ENCODE data around the gene ABR.
A peak's percentile ranks its signal among the peaks of the same experiment; 100 is the strongest.
"Not testable (repeated sequence)": the region's sequence is repeated elsewhere in the genome, so short reads cannot be mapped to it uniquely, and the experiment has no call there.

ABR gene

DNA sequence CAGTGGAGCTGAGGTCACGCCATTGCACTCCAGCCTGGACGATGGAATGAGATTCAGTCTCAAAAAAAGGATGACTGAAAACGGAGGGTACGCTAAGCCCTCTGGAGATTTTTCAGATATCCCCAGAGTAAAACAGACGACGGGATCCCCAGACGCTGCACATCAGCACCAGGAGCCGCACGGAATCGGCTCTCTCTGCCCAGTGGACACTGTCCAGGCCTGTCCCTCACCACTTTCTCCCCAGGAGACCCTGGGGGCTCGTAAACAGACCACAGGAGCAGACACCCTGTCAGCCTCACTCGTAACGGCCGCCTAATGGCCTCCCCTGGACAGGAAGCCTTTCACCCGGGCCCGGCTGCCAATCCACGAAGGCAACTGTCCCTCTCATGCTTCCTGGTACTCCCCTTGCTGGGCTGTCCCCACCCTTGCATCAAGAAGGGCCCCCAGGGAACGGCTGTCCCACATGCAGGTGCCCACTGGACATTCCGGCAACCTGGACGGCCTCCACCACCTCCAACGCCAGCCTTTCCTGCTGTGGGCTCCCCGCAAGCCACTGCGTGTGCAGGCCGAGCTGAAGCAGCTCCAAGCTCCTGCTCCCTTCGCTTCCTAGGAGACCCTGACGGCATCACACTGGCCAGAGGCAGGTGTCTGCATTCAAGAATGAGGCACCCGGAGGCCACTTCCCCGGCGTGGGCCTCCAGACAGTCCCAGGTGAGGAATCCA lies 108.5 kb downstream of the ABR start:
- DNase-seq (ENCODE audit: low read depth, low spot score): no peak

DNA sequence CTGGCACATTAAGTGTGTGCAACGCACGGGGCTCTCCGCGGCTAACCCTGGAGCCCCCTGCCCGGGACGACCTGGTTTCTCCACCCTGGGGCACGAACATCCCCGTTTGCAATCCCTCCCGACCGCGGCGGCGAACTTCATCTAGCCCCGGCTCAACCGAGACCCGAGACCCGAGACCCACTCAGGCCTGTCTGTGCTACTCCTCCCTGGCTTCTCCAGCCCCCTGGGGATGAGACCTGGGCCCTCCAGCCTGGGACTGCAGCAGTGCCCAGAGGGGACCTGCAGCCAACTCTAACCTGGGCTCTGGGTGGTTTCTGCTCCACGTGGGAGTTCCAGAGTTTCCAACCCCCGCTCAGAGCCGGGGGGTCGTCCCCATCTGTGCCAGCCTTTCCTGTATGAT lies 109.4 kb downstream of the ABR start:
- no peak for DNase-seq (ENCODE audit: low read depth, low spot score)

DNA sequence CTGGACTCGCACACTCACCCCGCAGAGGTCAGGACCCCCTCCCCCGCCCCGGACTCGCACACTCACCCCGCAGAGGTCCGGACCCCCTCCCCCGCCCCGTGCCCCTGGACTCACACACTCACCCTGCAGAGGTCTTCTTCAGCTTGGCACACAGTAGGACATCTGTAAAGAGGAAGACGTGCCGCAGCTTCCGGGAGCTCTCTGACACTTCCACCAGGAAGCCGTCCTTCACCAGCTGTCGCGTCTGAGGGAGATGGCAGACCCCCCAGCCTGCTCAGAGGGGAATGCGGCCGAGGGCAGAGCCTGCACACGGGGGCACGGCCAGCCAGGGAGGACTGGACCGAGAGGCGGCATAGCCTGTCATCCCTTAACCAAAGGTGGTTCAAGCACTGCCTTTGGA lies 109.9 kb downstream of the ABR start:
- DNase-seq (ENCODE audit: low read depth, low spot score): no peak

DNA sequence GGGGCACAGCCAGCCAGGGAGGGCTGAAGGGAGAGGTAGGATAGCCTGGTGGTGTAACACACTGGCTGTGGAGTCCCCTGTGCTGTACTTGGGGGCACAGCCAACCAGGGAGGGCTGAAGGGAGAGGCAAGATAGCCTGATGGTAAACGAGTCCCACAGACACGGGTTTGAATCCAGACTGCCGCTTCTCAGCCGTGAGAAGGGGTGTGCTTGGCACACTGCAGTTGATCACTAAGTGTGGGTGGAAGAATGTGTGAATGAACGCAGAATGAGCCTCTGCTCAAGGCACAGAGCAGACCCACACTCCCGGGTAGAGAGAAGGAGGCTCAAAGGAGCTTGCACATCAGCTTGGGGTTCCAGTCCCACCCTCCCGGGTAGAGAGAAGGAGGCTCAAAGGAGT lies 111.4 kb downstream of the ABR start:
- no peak for DNase-seq (ENCODE audit: low read depth, low spot score)

DNA sequence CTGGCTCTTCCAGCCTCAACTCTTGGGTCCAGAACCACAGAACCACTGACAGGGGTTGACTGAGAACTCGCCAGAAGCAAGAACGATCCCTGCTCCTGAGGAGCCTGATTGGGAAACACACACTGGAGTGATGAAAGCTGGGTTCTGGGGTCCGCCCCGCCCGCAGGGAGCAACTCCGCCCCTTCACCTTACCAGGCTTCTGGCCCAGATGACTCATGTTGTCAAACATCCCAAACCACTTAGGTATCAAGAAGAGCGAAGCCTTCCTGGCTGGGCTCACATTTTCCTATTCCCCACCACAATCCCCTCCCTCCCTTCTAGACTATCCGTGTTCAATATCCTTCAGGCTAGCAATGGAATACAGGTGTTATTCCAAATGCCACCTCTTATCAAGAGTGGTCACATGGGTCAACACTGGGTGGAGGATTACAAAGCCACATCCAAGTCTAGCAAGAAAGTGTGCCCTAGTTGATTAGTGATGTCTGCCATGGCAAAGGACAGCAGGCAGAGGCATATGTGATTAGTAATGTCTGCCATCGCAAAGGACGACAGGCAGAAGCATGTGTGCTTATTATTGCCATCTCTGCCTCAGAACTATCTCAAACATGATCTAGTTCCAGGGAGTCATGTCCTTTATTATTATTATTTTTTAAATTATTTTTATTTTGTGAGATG lies 112.4 kb downstream of the ABR start:
- DNase-seq (ENCODE audit: low read depth, low spot score): no peak

DNA sequence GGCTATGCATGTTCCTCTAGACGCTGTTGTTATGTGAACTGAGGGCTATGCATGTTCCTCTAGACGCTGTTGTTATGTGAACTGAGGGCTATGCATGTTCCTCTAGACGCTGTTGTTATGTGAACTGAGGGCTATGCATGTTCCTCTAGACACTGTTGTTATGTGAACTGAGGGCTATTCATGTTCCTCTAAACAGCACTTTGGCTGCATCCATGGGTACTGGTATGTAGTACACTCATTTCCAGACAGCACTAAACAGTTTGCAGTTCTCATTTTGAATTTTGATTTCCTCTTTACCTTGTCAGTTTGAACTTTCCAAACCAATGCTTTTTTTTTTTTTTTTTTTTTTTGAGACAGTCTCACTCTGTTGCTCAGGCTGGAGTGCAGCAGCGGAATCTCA lies 114.4 kb downstream of the ABR start:
- DNase-seq (ENCODE audit: low read depth, low spot score): not testable (repeated sequence)

DNA sequence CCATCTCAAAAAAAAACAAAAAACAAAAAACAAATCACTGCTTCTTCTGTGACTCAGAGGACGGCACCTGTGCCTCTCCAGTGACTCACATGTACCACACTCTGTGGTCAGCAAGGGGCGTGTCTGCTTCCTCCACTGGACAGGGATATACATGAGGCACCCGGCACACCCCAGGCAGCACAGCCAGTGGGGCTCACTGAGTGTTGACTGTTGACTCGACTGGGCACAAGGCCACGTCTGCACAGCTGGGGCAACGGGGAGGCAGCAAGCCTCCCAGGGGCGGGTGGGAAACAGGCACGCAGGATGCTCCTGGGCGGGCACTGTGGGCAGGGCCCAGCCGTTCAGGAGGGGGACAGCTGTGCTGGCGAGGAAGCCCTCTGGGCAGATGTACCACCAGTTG lies 118.8 kb downstream of the ABR start:
- DNase-seq (ENCODE audit: low read depth, low spot score): no peak

DNA sequence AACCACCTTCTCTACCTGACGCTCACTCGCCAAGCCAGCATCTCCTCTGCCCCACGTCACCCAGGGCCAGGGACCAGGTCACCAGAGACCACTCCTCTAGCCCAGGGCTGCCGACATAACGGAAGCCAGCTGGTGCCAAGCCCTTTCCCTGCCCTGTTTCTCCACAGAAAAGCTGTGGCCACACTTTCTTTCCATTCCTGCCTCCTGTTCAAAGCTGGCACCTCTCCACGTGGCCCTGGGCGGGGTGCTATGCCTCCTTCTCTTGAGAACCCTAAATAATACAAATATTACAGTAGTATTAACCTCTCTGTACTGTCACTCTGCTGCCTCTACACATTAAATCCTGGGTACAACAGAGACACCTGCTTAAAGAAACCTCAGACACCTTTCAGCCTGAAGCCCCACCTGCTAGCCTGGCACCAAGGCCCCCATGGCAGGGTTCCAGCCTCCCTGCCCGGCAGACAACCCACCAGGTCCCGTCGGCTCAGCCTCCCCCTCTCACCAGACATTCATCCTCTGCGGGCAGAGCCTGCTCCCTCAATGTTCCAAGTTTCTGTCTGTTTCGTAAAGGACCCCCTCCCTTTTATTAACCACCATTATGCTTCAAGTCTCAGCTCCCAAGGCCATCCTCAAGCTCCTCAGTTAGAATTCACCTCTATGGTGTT lies 120.5 kb downstream of the ABR start:
- DNase-seq (ENCODE audit: low read depth, low spot score): no peak

DNA sequence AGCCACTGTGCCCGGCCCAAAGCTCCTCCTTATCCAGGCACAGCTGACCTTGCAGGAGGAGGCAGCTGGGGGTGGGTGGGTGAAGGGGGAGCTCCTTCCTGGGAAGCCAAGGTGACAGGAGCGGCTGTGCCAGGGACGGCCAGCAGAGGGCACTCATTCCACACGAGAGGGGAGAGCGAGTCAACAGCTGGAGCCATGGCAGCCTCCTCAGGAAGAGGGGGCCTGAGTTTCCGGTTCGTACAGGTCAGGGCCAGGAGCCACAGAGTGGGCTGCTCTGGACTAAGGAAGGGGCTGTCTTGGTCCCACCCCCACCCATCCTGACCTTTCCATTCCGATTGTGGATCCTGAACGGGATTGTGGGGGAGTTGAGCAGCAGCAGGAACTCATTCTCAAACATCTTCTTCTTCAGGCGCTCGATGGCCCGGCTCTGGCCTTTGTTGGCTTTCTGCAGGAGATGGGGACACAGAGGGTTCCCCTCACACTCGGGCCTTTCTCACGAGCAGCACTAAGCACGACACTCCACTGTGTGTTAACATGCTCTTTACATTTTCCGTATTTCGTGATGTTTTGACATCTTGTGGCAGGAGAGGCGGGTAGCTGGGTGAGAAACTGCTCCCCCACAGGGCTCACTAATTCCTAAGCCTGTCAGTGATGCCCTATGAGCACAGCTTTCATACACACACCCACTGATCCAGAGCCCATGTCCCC lies 121.2 kb downstream of the ABR start:
- peak; percentile 11 for DNase-seq (ENCODE audit: low read depth, low spot score)

DNA sequence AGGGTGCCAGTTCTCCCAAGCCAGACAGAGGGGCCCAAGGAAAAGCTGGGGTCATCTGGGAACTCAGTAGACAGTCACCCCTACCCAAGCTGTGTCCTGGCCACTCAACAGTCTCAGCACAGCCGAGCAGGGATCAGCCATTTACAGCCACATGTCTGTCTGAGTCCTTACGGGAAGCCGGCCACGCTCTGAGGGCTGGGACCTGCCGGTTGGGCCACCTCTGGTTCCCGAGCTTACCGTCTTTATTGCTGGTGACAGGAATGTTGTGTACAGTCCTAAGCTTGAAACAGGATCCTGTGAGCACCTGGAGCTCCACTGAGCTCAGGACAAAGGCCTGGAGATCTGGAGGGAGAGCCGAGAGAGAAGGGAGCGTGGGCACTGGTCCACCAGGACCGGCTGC lies 123.0 kb downstream of the ABR start:
- no peak for DNase-seq (ENCODE audit: low read depth, low spot score)

DNA sequence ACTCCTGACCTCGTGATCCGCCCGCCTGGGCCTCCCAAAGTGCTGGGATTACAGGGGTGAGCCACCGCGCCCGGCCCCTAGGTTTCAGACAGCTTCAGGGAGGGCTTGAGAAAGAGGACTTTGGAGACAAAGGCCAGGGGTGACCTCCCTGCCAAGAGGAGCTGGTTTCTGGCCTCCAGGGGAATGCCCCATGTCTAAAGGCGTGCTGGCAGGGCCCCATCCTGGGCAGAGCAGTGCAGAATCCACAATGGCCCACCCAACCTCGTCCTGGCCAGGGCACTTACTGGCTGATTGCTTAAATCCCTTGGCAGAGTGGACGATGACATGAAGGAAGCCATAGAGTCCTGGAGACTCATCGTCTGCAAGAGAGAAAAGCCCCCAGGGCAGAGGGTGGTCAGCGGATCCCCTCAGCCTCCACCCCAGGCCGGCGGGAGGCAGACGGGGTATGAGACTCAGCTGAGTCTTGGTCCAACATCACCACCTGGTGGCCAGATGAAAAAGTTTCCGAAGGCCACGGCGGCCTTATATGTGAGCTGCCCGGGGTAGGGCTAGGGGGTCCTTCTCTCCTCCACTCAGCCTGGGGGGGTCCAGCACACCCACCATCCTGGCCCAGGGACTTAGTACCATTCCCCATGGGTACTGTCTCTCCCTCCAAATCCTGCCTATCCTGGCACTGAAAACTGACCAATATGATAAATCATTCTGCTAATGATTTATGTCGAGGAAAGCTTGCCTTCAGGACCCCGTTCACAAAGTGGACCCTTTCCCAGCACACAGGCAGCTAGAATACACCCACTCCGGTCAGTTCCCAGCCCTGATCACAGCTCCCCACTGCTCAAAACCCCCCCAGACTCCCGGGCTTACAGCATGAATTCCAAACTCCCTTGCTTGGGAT lies 123.8 kb downstream of the ABR start:
- peak; percentile 21 for DNase-seq (ENCODE audit: low read depth, low spot score)

DNA sequence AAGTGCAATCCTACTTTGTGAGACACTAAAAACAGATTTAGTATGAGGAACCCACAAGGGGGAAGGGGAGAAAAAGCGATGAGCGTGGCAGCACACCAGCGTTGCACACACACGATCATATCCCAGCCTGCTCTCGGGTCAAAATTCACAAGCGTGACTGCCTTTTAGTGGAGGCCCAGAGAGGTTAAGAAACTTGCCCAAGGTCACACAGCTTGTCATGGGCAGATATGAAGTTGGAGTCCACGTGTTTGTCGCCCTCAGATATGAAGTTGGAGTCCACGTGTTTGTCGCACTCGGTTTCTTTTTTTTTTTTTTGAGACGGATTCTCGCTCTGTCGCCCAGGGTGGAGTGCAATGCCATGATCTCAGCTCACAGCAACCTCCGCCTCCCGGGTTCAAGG lies 124.5 kb downstream of the ABR start:
- DNase-seq (ENCODE audit: low read depth, low spot score): no peak

DNA sequence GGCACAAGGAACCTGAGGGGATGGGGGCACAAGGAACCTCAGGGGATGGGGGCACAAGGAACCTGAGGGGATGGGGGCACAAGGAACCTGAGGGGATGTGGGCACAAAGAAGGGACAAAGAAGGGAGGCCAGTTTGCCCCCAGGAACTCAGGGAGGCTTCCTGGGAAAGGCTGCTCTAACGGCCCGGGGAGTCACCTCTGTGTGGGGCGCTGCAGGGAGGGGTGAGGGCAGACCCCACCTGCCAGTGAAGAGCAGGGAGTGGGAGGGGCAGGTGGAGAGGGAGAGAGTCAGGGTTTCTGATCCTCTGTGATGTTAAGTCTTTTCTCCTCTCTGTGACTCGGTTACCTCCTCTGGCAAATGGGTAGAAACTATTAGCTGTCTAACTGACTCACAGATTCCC lies 125.1 kb downstream of the ABR start:
- no peak for DNase-seq (ENCODE audit: low read depth, low spot score)

DNA sequence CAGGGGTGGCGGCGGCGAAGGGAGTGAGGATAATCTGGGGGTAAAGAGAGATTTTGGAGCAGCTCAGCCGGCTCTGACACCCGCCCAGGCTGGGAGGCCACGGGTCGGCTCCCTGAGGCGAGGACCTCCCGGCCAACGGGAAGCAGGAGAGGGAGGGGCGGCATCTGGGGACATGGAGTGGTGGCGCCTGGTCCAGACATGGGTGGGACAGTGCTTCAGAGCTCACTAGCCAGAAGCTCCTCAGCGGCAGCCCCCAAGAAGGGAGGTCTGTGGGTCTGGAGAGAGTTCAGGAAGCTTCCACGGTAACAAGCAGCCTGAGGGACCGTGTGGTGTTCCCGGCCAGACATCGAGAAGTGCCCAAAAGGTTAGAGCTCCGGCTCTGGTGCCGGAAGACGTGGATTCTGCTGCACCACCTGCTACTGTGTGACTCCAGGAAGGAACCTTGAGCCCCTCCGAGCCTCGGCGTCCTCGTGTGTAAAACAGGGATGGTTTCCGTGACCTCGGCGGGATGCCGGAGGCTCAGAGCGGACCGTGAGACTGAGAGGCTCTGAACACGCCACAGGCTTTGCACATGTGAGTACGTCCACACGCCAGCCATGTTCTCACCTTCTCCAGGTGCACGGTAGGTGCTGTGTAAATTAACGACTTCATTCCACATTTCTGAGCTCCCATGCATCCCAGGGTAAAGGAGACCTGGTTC lies 126.0 kb downstream of the ABR start:
- no peak for DNase-seq (ENCODE audit: low read depth, low spot score)

DNA sequence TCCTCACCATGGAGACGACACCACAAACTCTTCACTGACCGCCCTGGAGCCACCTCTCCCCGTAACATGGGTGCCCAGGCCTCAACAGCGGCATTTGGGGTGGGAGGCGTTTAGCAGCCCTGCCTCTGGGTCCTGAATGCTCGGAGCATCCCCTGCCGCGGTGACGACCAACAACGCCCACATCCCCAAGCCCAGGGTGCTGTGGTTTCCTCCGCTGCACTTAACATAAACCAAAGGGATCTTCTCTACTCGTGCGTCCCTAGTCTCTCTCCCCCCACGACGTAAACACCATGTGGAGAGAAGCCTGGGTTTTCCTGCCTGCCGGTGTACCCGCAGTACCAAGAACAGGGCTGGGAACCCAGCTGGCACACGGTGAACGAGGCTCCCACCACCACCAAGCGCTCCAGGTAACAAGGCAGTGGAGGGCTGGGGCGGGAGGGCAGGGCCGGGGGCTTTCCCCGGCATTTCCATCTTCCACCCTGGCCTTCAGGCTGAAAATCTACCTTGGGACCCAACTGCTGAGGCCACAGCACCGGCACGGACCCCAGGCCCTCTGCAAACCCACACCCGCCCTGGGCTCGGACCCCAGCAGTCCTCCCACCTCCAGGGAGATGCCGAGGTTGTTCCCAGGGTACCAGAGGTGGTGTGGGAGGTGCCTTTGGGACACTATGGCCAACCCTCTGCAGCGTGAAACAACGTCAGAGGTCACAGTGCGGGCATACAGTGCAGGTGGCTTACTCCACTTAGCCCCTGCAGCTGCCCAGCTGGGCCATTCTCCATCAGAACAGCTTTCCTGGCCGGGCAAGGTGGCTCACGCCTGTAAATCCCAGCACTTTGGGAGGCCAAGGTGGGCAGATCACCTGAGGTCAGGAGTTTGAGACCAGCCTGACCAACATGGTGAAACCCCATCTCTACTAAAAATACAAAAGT lies 128.5 kb downstream of the ABR start:
- no peak for DNase-seq (ENCODE audit: low read depth, low spot score)

DNA sequence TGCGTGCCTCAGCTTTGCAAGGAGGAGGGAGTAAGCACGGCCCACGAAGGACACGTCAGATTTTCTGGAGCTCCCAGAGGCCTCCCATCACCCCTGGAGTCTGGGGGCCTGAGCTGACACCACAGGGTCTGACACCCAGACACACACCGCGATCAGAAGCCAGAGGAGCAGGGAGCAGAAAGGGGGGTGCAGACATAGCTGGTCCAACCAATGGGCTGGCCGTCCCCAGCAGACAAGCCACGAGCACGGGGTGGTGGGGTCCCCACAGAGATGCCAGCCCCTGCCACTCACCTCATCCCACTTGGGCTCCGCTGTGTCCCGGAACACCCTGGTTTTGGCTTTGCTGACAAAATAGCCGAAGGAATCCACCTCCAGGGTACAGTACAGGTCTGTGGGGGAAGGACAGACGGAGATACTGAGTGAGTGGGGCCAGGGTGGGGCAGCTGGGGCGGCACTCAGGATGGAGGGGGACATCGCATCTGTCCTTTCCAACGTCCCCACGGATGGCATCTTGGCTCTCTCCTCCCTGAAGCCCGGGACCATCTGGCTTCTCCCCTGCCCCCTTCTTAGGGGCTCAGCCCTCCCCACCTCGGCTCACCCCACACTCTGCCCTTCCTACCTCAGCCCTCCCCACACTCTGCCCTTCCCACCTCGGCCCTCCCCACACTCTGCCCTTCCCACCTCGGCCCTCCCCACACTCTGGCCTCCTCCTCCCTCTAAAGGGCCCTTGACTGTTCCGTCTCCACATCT lies 129.4 kb downstream of the ABR start:
- DNase-seq (ENCODE audit: low read depth, low spot score): no peak

DNA sequence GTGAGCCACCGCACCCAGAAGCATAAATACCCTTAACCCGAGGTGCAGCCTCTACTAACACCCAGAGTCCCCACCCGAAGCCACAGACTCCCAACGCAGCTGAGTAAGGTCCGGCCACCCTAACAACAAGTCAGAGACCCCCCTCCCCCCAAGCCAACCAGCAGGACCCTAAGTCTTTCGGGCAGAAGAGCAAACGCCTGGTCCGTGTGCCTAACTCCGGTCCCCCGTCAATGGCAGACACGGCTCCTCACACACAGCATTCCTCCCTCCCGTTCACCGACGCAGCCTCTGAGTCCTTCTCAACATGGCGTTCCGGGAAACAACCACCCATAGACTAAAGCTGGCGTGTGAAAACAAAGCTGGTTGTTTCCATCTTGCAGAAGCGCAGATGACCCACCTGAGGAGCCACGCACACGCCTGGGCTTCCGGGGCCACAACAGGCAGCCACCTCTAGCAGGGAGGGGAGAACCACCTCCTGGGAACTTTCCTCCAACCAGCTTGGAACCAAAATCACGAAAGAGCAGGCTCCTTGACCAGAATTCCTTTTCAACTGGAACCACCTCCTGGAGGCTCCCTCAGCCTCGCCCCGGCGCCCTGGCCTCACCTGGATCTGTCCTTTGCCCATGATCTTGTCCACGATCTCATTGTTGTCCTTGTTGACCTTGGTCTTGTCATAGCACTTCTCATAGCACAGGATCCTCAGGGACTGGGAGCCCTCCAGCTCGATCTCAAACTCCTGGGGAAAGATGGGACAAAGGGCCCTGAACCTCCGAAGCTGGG lies 130.1 kb downstream of the ABR start:
- no peak for DNase-seq (ENCODE audit: low read depth, low spot score)

DNA sequence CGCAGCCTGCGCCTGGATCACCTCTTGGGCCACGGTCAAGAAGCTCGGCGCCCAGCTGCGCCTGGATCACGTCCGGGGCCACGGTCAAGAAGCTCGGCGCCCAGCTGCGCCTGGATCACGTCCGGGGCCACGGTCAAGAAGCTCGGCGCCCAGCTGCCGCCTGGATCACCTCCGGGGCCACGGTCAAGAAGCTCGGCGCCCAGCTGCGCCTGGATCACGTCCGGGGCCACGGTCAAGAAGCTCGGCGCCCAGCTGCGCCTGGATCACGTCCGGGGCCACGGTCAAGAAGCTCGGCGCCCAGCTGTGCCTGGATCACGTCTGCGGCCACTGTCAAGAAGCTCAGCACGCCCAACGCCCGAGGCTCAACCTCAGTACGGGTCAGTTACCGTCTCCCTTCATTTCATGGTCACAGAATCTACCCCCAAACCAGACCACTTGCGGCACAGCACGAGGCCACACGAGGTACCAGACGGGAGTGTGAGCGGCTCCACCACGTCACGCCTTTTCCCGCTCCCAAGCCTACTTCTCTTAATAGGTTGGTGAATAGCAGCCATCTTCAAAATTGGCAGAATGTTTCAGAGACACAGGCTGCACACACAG lies 131.2 kb downstream of the ABR start:
- DNase-seq (ENCODE audit: low read depth, low spot score): not testable (repeated sequence)

Measured in activated CD4-positive, CD25-positive, alpha-beta regulatory T cell treated with anti-CD3 and anti-CD28 coated beads, Interleukin-2, amount 50 U/mL, for 16 hours (primary cell).